ENCODE results near the gene AHRR. TPM values are rescaled to one million over a fixed set of nuclear protein-coding genes. Genes with fewer than 3 reads are reported as not detected.
A peak's percentile ranks its signal among the peaks of the same experiment; 100 is the strongest.

The AHRR gene
- total and polyA plus RNA-seq, 7 experiments from 2014 or later, result 0.56 to 23.5 (median 1.2) TPM; not detected in 1

DNA sequence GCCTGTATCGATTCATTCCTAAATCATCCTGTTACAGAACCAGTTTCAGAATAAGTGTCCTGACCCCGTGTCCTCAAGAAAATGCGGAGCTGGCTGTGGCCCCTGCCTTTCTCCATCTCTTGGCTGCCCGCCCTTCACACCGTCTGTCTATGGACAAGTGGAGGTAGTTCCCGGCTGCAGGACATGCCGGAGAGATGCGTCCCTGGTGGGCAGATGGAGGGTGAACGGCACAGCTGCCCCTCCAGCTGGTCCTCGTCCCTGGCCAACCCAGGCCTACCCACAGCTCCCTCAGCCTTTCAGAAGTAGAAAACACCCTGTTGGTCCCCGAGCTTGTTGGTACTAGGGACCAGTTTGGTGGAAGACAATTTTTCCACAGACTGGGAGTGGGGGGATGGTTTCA, 106.7 kb downstream of the AHRR start:
- CTCF ChIA-PET, result interaction anchor here (1.0 kb wide), 1 partner anchor 240 kb away, joined by 4 read pairs; no protein-coding TSS in a partner anchor

DNA sequence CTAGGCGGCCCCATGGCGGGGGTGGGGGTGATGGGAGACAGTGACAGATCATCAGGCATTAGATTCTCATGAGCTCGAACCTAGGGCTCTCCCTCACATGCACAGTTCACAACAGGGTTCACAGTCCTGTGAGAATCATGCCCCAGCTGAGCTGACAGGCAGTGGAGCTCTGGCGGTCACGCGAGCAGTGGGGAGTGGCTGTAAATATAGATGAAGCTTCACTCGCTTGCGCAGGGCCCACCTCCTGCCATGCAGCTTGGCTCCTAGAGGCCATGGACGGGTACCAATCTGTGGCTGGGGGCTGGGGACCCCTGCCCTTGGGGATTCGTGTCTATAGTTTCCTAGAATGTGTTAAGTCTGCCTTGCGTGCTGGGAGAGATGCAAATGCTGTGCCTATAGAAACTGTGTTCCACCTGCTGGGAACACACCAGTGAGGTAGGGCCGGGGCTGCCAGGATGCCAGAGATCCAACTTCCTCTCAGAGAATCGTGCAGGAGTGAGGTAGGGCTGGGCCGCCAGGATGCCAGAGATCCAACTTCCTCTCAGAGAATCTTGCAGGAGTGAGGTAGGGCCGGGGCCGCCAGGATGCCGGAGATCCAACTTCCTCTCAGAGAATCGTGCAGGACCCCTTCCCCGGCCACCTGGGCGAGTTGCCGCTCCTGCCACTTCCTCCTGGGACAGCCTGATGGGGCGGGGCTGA, 107.4 kb downstream of the AHRR start:
- H3K9me3 ChIP-seq (ENCODE audit: control insufficient read depth in 2 of 3, low read length in 3 of 3), result no peaks in the 10 kb centered on the region
- H3K4me3 ChIP-seq (ENCODE audit: low read length), result no peak overlapping the region
- H3K4me3 Mint-ChIP-seq, result no peak overlapping the region
- no peak overlapping the region for H3K27ac ChIP-seq (ENCODE audit: low read depth, low read length)
- ATAC-seq (no peak), DNase-seq (peak in 1 of 9 donors; percentile 19)
- no peaks in the 10 kb centered on the region for H3K9me3 Mint-ChIP-seq
- H3K27me3 Mint-ChIP-seq, result peaks cover 0 to 12% (median 3%) of the 10 kb centered on the region in 5 donors
- peaks cover 0 to 10% (median 2%) of the 10 kb centered on the region in 7 donors for H3K4me1 Mint-ChIP-seq
- CTCF ChIA-PET, result interaction anchor here (1.0 kb wide), 1 partner anchor 241 kb away, joined by 4 read pairs; no protein-coding TSS in a partner anchor
- H3K27me3 ChIP-seq (ENCODE audit: control insufficient read depth in 2 of 2, insufficient read depth in 2 of 2, low read length in 2 of 2), result no peaks in the 10 kb centered on the region
- peaks cover 0 to 6% (median 0%) of the 10 kb centered on the region in 5 donors for H3K36me3 Mint-ChIP-seq
- intact Hi-C loops (cut with micrococcal nuclease), result no loop called here
- POLR2A ChIA-PET, result no interaction called here
- no peaks in the 10 kb centered on the region for H3K36me3 ChIP-seq (ENCODE audit: control insufficient read depth in 2 of 3, insufficient read depth in 3 of 3, low read length in 3 of 3)
- H3K27ac Mint-ChIP-seq, result no peak overlapping the region
- no peaks in the 10 kb centered on the region for H3K4me1 ChIP-seq (ENCODE audit: control insufficient read depth in 2 of 2, insufficient read depth in 2 of 2, low read length in 2 of 2)

More for the DNA sequence above, 106.7 kb downstream of the AHRR start:
- Mint-ChIP-seq H3K9me3 (no peaks in the 10 kb centered on the region), H3K27ac (no peak overlapping the region), H3K4me3 (no peak overlapping the region), H3K4me1 (peaks cover 0 to 14% (median 2%) of the 10 kb centered on the region in 7 donors), H3K27me3 (peaks cover 0 to 12% (median 3%) of the 10 kb centered on the region in 5 donors), H3K36me3 (peaks cover 0 to 6% (median 0%) of the 10 kb centered on the region in 5 donors)
- POLR2A ChIA-PET, result no interaction called here
- no peaks in the 10 kb centered on the region for H3K9me3 ChIP-seq (ENCODE audit: control insufficient read depth in 2 of 3, low read length in 3 of 3)
- H3K27ac ChIP-seq (ENCODE audit: low read depth, low read length), result no peak overlapping the region
- no peaks in the 10 kb centered on the region for H3K4me1 ChIP-seq (ENCODE audit: control insufficient read depth in 2 of 2, insufficient read depth in 2 of 2, low read length in 2 of 2)
- H3K27me3 ChIP-seq (ENCODE audit: control insufficient read depth in 2 of 2, insufficient read depth in 2 of 2, low read length in 2 of 2), result no peaks in the 10 kb centered on the region
- ATAC-seq (no peak), DNase-seq (no peak)
- H3K4me3 ChIP-seq (ENCODE audit: low read length), result no peak overlapping the region
- no peaks in the 10 kb centered on the region for H3K36me3 ChIP-seq (ENCODE audit: control insufficient read depth in 2 of 3, insufficient read depth in 3 of 3, low read length in 3 of 3)
- intact Hi-C loops (cut with micrococcal nuclease), result no loop called here

DNA sequence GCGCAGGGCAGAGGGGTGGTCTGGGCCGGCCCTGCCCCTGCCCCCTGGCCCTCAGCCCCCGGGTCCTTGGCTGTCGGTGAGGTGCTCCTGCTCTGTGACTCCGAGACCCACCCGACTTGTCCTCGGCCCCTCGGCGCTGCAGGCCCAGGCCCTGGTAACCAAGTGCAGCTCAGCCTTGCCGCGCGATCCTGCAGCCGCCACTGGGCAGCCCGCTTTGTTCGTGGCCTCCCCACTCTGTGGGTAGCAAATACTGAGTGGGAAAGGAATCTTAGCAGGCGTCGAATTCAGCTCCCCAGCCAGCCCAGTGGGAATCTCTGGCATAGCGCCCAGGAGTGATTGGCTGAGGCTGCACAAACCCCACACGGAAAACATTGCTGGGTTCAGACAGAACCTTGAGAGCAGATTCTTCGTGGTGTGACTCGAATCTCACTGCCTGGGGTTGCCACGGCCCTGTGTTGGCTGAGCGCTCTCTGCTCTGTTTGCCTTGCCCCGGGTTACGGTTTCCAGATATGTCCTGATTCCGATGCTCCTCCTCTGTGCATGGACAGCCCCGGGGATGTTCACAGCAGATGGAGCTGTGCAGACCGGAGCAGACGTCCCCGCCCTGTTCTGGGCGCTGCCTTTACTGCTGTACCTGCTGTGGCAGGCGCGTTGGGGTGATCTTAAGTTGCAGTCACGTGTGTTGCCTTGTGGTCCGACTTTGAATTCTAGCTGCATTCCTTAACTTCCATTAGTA, 108.1 kb downstream of the AHRR start:
- no peaks in the 10 kb centered on the region for H3K9me3 ChIP-seq (ENCODE audit: control insufficient read depth in 2 of 3, low read length in 3 of 3)
- peak overlapping the region in 1 of 9 donors; percentile 56 for H3K27ac Mint-ChIP-seq
- CTCF ChIA-PET, result no interaction called here
- no peak overlapping the region for H3K4me3 Mint-ChIP-seq
- peaks cover 0 to 12% (median 3%) of the 10 kb centered on the region in 5 donors for H3K27me3 Mint-ChIP-seq
- POLR2A ChIA-PET, result no interaction called here
- intact Hi-C loops (cut with micrococcal nuclease), result loop anchor here in 1 of 2 donors (2.0 kb wide), 1 partner anchor 107 kb away; no protein-coding TSS in a partner anchor
- H3K4me1 Mint-ChIP-seq, result peaks cover 0 to 9% (median 2%) of the 10 kb centered on the region in 7 donors
- no peaks in the 10 kb centered on the region for H3K36me3 ChIP-seq (ENCODE audit: control insufficient read depth in 2 of 3, insufficient read depth in 3 of 3, low read length in 3 of 3)
- no peak overlapping the region for H3K4me3 ChIP-seq (ENCODE audit: low read length)
- no peaks in the 10 kb centered on the region for H3K9me3 Mint-ChIP-seq
- DNase-seq (peak in 1 of 9 donors; percentile 15), ATAC-seq (no peak)
- no peaks in the 10 kb centered on the region for H3K4me1 ChIP-seq (ENCODE audit: control insufficient read depth in 2 of 2, insufficient read depth in 2 of 2, low read length in 2 of 2)
- H3K36me3 Mint-ChIP-seq, result peaks cover 0 to 6% (median 0%) of the 10 kb centered on the region in 5 donors
- no peaks in the 10 kb centered on the region for H3K27me3 ChIP-seq (ENCODE audit: control insufficient read depth in 2 of 2, insufficient read depth in 2 of 2, low read length in 2 of 2)
- no peak overlapping the region for H3K27ac ChIP-seq (ENCODE audit: low read depth, low read length)

DNA sequence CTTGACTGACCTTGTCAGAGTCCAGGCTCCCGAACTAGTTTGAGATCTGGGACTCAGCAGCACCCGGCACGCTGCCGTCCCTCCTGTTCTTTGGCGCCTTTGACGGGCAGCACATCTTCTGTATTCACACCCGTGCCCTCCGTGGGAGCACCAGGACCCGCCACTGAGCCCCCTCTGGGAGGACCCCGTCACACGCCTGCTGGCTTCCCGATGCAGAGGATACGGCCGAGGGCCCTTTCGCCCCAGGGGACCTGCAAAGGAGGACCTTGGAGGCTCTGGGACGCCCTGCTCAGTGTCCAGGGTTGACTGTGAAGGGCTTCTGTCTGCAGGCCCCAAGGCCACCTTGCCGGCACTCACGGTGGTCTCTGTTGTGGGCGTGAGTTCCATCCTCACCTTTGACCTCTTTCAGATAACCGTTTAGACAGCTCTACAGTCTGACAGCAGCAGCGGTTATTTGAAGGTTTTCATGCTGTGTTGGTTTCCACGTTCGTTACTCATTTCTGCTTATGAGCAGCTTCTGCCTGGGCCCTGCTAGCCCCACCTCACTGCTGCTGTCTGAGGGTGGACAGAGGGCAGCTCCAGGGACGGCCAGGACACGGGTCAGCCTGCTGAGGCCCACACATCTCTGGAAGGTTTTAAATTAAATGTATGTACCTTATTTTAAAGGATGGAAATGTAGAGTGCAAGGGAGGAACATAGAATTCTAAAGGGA, 108.9 kb downstream of the AHRR start:
- H3K27me3 Mint-ChIP-seq, result peaks cover 0 to 12% (median 3%) of the 10 kb centered on the region in 5 donors
- Histone ChIP-seq H3K27ac (ENCODE audit: low read depth, low read length) (no peak overlapping the region), H3K36me3 (ENCODE audit: control insufficient read depth in 2 of 3, insufficient read depth in 3 of 3, low read length in 3 of 3) (no peaks in the 10 kb centered on the region), H3K4me1 (ENCODE audit: control insufficient read depth in 2 of 2, insufficient read depth in 2 of 2, low read length in 2 of 2) (no peaks in the 10 kb centered on the region), H3K4me3 (ENCODE audit: low read length) (no peak overlapping the region), H3K27me3 (ENCODE audit: control insufficient read depth in 2 of 2, insufficient read depth in 2 of 2, low read length in 2 of 2) (no peaks in the 10 kb centered on the region), H3K9me3 (ENCODE audit: control insufficient read depth in 2 of 3, low read length in 3 of 3) (no peaks in the 10 kb centered on the region)
- intact Hi-C loops (cut with micrococcal nuclease), result loop anchor here in 1 of 2 donors (2.0 kb wide), 1 partner anchor 108 kb away; no protein-coding TSS in a partner anchor
- peaks cover 0 to 6% (median 0%) of the 10 kb centered on the region in 5 donors for H3K36me3 Mint-ChIP-seq
- ChIA-PET CTCF (interaction anchor here (0.6 kb wide), 1 partner anchor 242 kb away, joined by 4 read pairs; no protein-coding TSS in a partner anchor), POLR2A (no interaction called here)
- H3K27ac Mint-ChIP-seq, result no peak overlapping the region
- DNase-seq, result no peak
- H3K4me3 Mint-ChIP-seq, result no peak overlapping the region
- no peaks in the 10 kb centered on the region for H3K9me3 Mint-ChIP-seq
- peaks cover 0 to 7% (median 2%) of the 10 kb centered on the region in 7 donors for H3K4me1 Mint-ChIP-seq
- ATAC-seq, result no peak

DNA sequence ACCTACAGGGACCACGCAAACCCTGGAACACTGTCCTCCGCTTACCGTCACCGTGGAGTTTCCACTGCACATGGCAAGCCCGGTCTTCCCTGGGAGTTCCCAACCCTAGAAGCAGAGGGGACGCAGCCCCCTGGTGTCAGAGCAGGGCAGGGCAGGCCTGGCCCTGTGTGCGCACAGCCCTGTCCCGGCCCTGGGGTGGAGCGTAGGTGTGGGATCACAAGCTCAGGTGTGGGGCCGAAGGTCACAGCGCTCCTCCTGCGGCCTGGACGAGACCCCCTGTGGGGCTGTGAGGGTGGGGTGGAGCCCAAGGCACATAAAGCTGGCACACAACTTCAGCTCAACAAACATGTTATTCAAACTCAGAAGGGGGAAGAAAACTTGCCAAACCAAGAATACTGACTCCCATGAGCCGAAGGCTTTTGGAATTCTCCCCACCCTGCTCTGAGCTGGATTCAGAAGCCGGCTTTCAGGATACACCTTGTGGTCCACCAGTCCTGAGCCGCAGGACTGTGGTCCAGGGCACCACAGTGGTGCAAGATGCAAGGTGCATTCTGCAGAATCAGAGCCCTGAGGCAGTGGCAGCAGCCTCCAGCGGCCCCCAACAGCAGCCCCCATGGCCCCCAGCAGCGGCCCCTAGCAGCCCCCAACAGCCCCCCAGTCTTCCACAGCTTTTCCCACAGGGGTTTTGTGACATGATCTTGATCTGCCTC, 109.6 kb downstream of the AHRR start:
- H3K9me3 Mint-ChIP-seq, result no peaks in the 10 kb centered on the region
- ChIA-PET POLR2A (no interaction called here), CTCF (no interaction called here)
- H3K27me3 ChIP-seq (ENCODE audit: control insufficient read depth in 2 of 2, insufficient read depth in 2 of 2, low read length in 2 of 2), result no peaks in the 10 kb centered on the region
- no peak overlapping the region for H3K4me3 Mint-ChIP-seq
- no peaks in the 10 kb centered on the region for H3K4me1 ChIP-seq (ENCODE audit: control insufficient read depth in 2 of 2, insufficient read depth in 2 of 2, low read length in 2 of 2)
- H3K4me3 ChIP-seq (ENCODE audit: low read length), result no peak overlapping the region
- no peaks in the 10 kb centered on the region for H3K36me3 ChIP-seq (ENCODE audit: control insufficient read depth in 2 of 3, insufficient read depth in 3 of 3, low read length in 3 of 3)
- ATAC-seq (peak; percentile 70), DNase-seq (peak in 5 of 9 donors; percentile 9 to 55 (median 29))
- H3K27ac ChIP-seq (ENCODE audit: low read depth, low read length), result no peak overlapping the region
- H3K36me3 Mint-ChIP-seq, result peaks cover 0 to 5% (median 0%) of the 10 kb centered on the region in 5 donors
- H3K27ac Mint-ChIP-seq, result no peak overlapping the region
- intact Hi-C loops (cut with micrococcal nuclease), result loop anchor here (1.0 to 2.0 kb wide), 2 partner anchors 108 to 243 kb away; no protein-coding TSS in a partner anchor
- peaks cover 0 to 9% (median 3%) of the 10 kb centered on the region in 5 donors for H3K27me3 Mint-ChIP-seq
- no peaks in the 10 kb centered on the region for H3K9me3 ChIP-seq (ENCODE audit: control insufficient read depth in 2 of 3, low read length in 3 of 3)
- peaks cover 0 to 2% (median 0%) of the 10 kb centered on the region in 7 donors for H3K4me1 Mint-ChIP-seq

DNA sequence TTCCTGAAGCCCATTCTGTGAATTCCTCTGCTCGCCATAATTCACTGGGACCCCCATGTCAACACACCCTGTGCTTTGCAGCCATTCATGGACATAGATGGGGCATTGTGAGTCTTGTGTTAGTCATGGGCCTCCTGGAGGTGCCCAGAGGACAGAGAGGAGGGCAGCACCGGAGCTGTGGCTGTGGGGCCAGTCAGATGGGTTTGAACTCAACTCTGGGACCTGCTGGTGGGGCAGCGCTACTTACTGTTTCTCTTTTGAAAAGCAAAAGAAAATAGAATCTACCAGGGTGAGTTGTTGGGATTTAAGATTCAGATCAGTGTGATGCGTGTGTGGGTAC, 110.2 kb downstream of the AHRR start:
- H3K36me3 Mint-ChIP-seq, result no peaks in the 10 kb centered on the region
- no peaks in the 10 kb centered on the region for H3K9me3 Mint-ChIP-seq
- no peaks in the 10 kb centered on the region for H3K27me3 ChIP-seq (ENCODE audit: control insufficient read depth in 2 of 2, insufficient read depth in 2 of 2, low read length in 2 of 2)
- H3K27ac ChIP-seq (ENCODE audit: low read depth, low read length), result no peak overlapping the region
- ATAC-seq (no peak), DNase-seq (no peak)
- H3K4me3 Mint-ChIP-seq, result no peak overlapping the region
- no peak overlapping the region for H3K4me3 ChIP-seq (ENCODE audit: low read length)
- peaks cover 0 to 2% (median 0%) of the 10 kb centered on the region in 7 donors for H3K4me1 Mint-ChIP-seq
- H3K27ac Mint-ChIP-seq, result no peak overlapping the region
- no peaks in the 10 kb centered on the region for H3K36me3 ChIP-seq (ENCODE audit: control insufficient read depth in 2 of 3, insufficient read depth in 3 of 3, low read length in 3 of 3)
- no peaks in the 10 kb centered on the region for H3K4me1 ChIP-seq (ENCODE audit: control insufficient read depth in 2 of 2, insufficient read depth in 2 of 2, low read length in 2 of 2)
- ChIA-PET CTCF (no interaction called here), POLR2A (no interaction called here)
- intact Hi-C loops (cut with micrococcal nuclease), result loop anchor here (1.0 to 2.0 kb wide), 2 partner anchors 109 to 243 kb away; no protein-coding TSS in a partner anchor
- no peaks in the 10 kb centered on the region for H3K9me3 ChIP-seq (ENCODE audit: control insufficient read depth in 2 of 3, low read length in 3 of 3)
- H3K27me3 Mint-ChIP-seq, result peaks cover 0 to 5% (median 3%) of the 10 kb centered on the region in 5 donors
